OCI-LY7 (cell line): ENCODE data around the gene BORCS6.

Experiments used
- CTCF ChIP-seq: fragments of 200-600 bp; sonication (generic); conservative IDR thresholded peaks from 2 replicates; pipeline ENCODE4 v1.5.1; 2014; ENCODE audit warnings: mild to moderate bottlenecking, antibody characterized with exemption, low read length, moderate library complexity, mixed read lengths
- EZH2phosphoT487 ChIP-seq: fragments of 200-600 bp; sonication (generic); IDR thresholded peaks from 2 replicates; pipeline ENCODE4 v1.6.1; 2018; ENCODE audit warnings: low read depth, borderline replicate concordance, mild to moderate bottlenecking, mixed run types, antibody characterized with exemption, low read length, moderate library complexity, mixed read lengths

GRCh38 chr17:8192070-8192815 is 2.3 kb upstream of the BORCS6 start:
- TF ChIP-seq CTCF (no peak), EZH2phosphoT487 (no peak)
